Omental fat pad (tissue), 4 donors: ENCODE data around the gene CASP3. TPM values are rescaled to one million over a fixed set of nuclear protein-coding genes. Genes with fewer than 3 reads are reported as not detected.
A peak's percentile ranks its signal among the peaks of the same experiment; 100 is the strongest.

Experiments used
- ATAC-seq: fragments of 150-250 bp; one replicate; pipeline ENCODE4 v1.9.1; 2016; ENCODE audit warnings: mild to moderate bottlenecking, moderate library complexity; ENCODE audit not compliant: low FRiP score
- DNase-seq: peaks from one replicate; pipeline ENCODE4 v3.0.0-alpha.2; 2019; ENCODE audit warnings: low spot score
- CTCF ChIP-seq, 3 donors: fragments of 450-650 bp; IDR thresholded peaks; one replicate each; pipeline ENCODE4 v1.5.1; 2016 to 2017; ENCODE audit warnings: antibody characterized with exemption in 3 of 3, mild to moderate bottlenecking in 3 of 3, moderate library complexity in 2 of 3
- total RNA-seq, 4 donors: library from RNA; depleted of rRNA; stranded (reverse); fragments of >200 nt; gene quantifications; one replicate each; pipeline ENCODE4 v1.1.0, GENCODE V29; 2016

The CASP3 gene
- total RNA-seq, result 10 to 100 TPM; 16.7 to 22.2 (median 20.1) TPM

GRCh38 chr4:184649026-184649970, at the start of gene CASP3, which contains the start of gene PRIMPOL:
Gene CASP3 (minus strand): TSS chr4:184649447. CDS start chr4:184638453, 10,994 bp downstream.
Gene PRIMPOL (plus strand): TSS chr4:184649738. CDS start chr4:184657141, 7,403 bp downstream.
- TF ChIP-seq CTCF (IDR thresholded peaks at IDR 0.05), result no peak
- DNase-seq (peak; percentile 86), ATAC-seq (peak; percentile 96)

GRCh38 chr4:184697956-184698355, 48.7 kb upstream of the CASP3 start:
- TF ChIP-seq CTCF (IDR thresholded peaks at IDR 0.05), result no peak
- ATAC-seq, result no peak
- DNase-seq, result no peak

DNA sequence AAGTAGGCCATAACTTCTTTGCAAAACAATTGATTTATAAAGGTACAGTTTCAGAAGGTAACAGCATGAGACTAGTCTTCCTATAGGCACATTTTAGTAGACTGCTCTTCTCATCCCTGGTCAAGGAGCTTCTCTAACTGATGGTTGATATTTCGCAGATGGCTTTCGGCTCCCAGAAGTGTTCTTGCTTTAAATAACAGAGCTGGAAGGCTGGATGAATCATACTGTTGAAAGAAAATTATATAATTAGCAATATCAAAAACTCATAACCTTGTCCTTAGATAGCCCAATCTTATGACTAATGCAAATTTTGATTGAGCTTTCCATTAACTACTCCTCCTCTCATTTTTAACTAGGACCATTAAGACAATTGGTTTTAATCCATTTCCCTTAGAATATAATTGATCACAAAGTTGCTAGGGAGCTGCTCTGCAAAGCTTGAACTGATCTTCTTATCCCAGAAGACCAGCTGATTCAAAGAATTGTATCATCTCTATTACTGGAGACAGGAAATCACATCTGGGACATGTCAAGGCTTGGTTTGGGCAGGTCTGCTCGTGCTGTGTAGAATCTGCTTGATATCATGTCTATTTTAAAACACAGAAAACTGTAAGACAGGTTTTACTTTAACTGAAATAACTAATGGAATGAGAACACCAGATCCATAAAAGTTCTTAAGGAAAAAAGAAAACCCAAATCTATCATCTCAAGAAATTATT, 46.1 kb upstream of the CASP3 start:
- ATAC-seq, result no peak
- no peak for TF ChIP-seq CTCF (IDR thresholded peaks at IDR 0.05)
- no peak for DNase-seq

- TF ChIP-seq CTCF (IDR thresholded peaks at IDR 0.05), result no peak
- no peak for ATAC-seq
- DNase-seq, result no peak
Measured at GRCh38 chr4:184694412-184694956, 45.2 kb upstream of the CASP3 start.

GRCh38 chr4:184693056-184693455, 43.8 kb upstream of the CASP3 start:
- ATAC-seq, result no peak
- no peak for TF ChIP-seq CTCF (IDR thresholded peaks at IDR 0.05)

DNA sequence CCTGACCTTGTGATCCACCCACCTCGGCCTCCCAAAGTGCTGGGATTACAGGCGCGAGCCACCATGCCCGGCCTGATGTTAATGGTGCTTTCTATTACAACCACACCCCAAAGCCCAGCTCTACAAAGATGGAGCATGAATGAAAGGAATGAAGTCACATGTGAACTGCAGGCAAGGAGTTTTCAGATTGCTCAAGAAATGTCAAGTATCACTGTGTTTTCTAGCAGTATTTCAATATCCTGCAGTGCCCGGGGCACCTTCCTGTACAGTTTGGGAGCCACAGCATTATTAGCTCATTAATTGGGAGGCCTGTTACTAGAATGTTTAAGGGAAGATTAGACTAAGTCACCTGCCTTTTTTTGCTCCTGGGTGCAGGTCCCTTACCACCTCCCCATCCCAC, 40.4 kb upstream of the CASP3 start:
- TF ChIP-seq CTCF (IDR thresholded peaks at IDR 0.05), result no peak
- ATAC-seq (no peak), DNase-seq (no peak)

More at GRCh38 chr4:184693056-184693455, 43.8 kb upstream of the CASP3 start:
- DNase-seq, result no peak
